Measurements from ENCODE around the gene UNC5B.

UNC5B gene

GRCh38 chr10:71345694-71346093 is 133.3 kb downstream of the UNC5B start:
- DNase-seq (ENCODE audit: low spot score) (no peak), ATAC-seq (ENCODE audit: low read depth) (no peak)
- Histone ChIP-seq H3K27me3 (ENCODE audit: insufficient read depth, poor library complexity, severe bottlenecking) (no peaks in the 10 kb centered on the region), H3K9me3 (ENCODE audit: severe bottlenecking) (no peaks in the 10 kb centered on the region), H3K4me3 (ENCODE audit: severe bottlenecking) (no peak overlapping the region), H3K36me3 (ENCODE audit: low read depth) (no peaks in the 10 kb centered on the region), H3K27ac (ENCODE audit: poor library complexity, severe bottlenecking) (no peak overlapping the region), H3K4me1 (ENCODE audit: insufficient read depth, poor library complexity, severe bottlenecking) (peaks cover 11% of the 10 kb centered on the region)
- TF ChIP-seq CTCF (IDR thresholded peaks at IDR 0.05; ENCODE audit: poor library complexity, severe bottlenecking), result no peak

DNA sequence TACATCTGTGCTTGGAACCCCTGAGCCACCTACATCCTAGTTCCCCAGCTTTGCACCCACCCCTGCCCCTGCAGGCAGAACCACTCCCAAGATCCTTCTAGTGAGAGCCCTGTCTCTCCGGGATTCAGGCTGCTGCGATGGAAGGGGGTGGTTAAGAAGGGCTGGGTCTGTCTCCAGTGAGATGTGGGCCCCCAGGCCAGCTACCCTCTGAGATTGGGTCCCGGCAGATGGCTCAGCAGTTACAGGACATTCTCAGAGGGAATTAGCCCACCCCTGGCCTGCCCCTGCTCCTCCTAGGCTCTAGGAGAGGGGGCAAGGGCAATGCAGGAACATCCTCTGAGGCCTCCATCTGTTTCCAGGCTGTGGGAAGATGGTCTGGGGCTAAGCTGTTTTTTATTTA is 134.4 kb downstream of the UNC5B start:
- H3K36me3 ChIP-seq (ENCODE audit: low read depth), result no peaks in the 10 kb centered on the region
- no peak for TF ChIP-seq CTCF (IDR thresholded peaks at IDR 0.05; ENCODE audit: poor library complexity, severe bottlenecking)
- no peak overlapping the region for H3K27ac ChIP-seq (ENCODE audit: poor library complexity, severe bottlenecking)
- no peak overlapping the region for H3K4me3 ChIP-seq (ENCODE audit: severe bottlenecking)
- peaks cover 11% of the 10 kb centered on the region for H3K4me1 ChIP-seq (ENCODE audit: insufficient read depth, poor library complexity, severe bottlenecking)
- ATAC-seq (ENCODE audit: low read depth) (no peak), DNase-seq (ENCODE audit: low spot score) (no peak)
- no peaks in the 10 kb centered on the region for H3K9me3 ChIP-seq (ENCODE audit: severe bottlenecking)
- no peaks in the 10 kb centered on the region for H3K27me3 ChIP-seq (ENCODE audit: insufficient read depth, poor library complexity, severe bottlenecking)

DNA sequence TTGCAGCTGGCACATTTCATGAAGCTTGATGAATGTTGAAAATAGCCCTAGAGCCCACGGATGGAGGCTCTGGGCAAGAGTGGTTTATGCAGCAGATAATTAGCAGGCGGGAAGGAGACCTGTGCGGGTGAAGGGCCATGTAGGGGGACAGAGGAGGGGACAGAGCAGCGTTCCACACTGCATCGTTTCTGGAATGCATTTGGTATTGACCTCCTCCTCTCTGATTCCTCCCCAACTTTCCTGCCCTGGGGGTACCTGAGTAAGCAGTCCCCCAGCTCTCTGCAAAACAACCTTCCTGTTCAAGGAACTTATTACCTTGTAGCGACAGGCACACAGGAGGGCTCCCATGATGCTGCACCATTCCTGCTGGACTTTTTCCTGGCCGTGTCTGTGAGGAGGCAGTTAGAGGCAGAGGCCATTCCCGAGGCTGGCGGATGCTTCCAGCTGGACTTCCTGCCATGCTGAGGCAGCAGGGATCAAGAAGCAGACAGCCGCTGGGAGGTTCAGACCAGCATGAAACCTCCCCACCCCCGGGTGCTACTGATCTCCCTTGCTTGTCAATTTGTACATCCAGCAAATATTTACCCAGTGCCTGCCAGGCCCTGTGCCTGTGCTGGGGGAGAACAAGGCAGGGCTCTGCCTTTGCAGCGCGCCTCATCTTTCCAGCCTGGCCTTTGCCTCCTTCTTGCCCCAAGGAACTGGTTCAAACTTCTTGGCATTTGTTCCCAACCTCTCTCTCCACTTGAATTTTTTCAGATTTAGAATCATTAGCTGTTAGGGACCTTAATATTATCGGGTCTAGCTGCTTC is 135.4 kb downstream of the UNC5B start:
- Histone ChIP-seq H3K4me3 (ENCODE audit: severe bottlenecking) (no peak overlapping the region), H3K36me3 (ENCODE audit: low read depth) (no peaks in the 10 kb centered on the region), H3K27ac (ENCODE audit: poor library complexity, severe bottlenecking) (no peak overlapping the region), H3K9me3 (ENCODE audit: severe bottlenecking) (no peaks in the 10 kb centered on the region), H3K27me3 (ENCODE audit: insufficient read depth, poor library complexity, severe bottlenecking) (no peaks in the 10 kb centered on the region), H3K4me1 (ENCODE audit: insufficient read depth, poor library complexity, severe bottlenecking) (peaks cover 11% of the 10 kb centered on the region)
- DNase-seq (ENCODE audit: low spot score) (no peak), ATAC-seq (ENCODE audit: low read depth) (no peak)
- TF ChIP-seq CTCF (IDR thresholded peaks at IDR 0.05; ENCODE audit: poor library complexity, severe bottlenecking), result no peak

- ATAC-seq (ENCODE audit: low read depth) (no peak), DNase-seq (ENCODE audit: low spot score) (no peak)
- H3K36me3 ChIP-seq (ENCODE audit: low read depth), result no peaks in the 10 kb centered on the region
- peaks cover 11% of the 10 kb centered on the region for H3K4me1 ChIP-seq (ENCODE audit: insufficient read depth, poor library complexity, severe bottlenecking)
- no peaks in the 10 kb centered on the region for H3K27me3 ChIP-seq (ENCODE audit: insufficient read depth, poor library complexity, severe bottlenecking)
- H3K9me3 ChIP-seq (ENCODE audit: severe bottlenecking), result no peaks in the 10 kb centered on the region
- no peak for TF ChIP-seq CTCF (IDR thresholded peaks at IDR 0.05; ENCODE audit: poor library complexity, severe bottlenecking)
- H3K27ac ChIP-seq (ENCODE audit: poor library complexity, severe bottlenecking), result no peak overlapping the region
- H3K4me3 ChIP-seq (ENCODE audit: severe bottlenecking), result no peak overlapping the region
Observed at GRCh38 chr10:71348850-71349249, 136.5 kb downstream of the UNC5B start.

DNA sequence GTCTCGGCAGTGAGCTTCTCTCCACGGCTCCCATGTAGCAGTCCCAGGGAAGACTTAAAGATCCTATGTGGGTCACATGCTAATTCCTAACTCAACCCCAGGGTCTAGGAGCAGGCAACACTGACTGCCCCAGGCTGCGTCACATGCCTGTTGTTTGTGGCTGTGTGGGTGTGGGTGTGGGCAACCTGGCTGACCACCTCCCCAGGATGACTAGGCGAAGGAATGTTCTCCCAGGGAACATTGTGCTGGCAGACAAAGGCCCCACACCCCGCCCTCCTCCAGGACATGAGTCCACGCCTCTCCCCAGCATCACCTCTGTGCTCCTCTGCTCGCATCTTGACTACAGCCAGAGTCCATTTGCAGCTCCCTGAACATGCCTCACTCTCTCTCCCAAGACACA is 137.0 kb downstream of the UNC5B start:
- DNase-seq (ENCODE audit: low spot score) (peak; percentile 84), ATAC-seq (ENCODE audit: low read depth) (peak; percentile 95)
- Histone ChIP-seq H3K9me3 (ENCODE audit: severe bottlenecking) (no peaks in the 10 kb centered on the region), H3K27me3 (ENCODE audit: insufficient read depth, poor library complexity, severe bottlenecking) (no peaks in the 10 kb centered on the region), H3K36me3 (ENCODE audit: low read depth) (no peaks in the 10 kb centered on the region), H3K27ac (ENCODE audit: poor library complexity, severe bottlenecking) (no peak overlapping the region), H3K4me3 (ENCODE audit: severe bottlenecking) (no peak overlapping the region), H3K4me1 (ENCODE audit: insufficient read depth, poor library complexity, severe bottlenecking) (peaks cover 11% of the 10 kb centered on the region)
- no peak for TF ChIP-seq CTCF (IDR thresholded peaks at IDR 0.05; ENCODE audit: poor library complexity, severe bottlenecking)

Data from RWPE2 (cell line).